ENCODE results near the gene FASTK.

The FASTK gene

DNA sequence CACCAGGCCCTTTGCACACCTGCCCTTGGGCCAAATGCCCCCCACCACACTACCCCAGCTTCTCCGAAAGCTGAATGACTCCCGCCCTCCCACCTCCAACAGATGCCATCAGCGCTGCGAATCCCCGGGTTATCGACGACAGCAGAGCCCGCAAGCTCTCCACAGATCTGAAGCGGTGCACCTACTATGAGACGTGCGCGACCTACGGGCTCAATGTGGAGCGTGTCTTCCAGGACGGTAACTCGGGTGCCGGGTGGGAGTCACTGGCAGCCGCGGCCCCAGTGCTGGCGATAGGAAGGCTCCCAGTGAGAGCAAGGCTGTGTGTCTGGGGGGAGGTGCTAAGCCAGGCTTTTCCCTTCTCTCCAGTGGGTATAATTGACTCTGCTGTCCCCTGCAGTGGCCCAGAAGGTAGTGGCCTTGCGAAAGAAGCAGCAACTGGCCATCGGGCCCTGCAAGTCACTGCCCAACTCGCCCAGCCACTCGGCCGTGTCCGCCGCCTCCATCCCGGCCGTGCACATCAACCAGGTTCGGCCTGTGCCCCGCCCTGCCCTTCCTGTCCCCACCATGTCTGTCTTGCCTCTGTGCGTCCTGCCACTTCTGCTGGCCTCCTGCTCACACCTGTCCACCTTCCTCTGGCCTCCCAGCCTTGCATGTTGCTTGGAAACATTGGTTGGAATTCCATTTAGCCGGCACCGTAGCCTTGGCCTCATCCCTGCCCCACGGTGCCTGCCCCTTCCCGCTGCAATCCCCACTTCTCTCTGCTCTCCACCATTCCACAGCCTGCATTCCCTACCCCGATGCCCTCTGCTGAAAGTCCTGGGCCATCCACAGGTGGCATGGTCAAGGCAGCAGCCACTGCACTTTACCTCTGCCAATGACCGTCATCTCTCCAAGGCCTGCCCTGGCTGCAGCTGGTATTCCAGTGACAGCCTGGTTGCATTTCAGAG is 37.8 kb upstream of the FASTK start:
- no peak for DNase-seq (ENCODE audit: low read depth, low spot score)

DNA sequence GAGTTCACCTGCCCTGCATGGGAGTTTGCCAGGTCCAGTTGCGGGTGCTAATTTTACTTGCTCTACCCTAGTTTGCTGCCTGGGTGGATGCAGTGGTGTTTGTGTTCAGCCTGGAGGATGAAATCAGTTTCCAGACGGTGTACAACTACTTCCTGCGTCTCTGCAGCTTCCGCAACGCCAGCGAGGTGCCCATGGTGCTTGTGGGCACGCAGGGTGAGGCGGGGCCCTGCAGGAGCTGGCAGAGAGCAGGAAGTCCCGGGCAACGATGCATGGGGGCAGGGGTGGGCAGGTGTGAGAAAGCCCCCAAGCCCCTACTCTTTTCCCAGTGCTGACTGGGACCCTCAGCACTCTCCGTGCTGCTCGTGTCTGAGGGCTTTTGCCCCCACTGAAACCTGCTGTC is 37.0 kb upstream of the FASTK start:
- DNase-seq (ENCODE audit: low read depth, low spot score), result no peak

DNA sequence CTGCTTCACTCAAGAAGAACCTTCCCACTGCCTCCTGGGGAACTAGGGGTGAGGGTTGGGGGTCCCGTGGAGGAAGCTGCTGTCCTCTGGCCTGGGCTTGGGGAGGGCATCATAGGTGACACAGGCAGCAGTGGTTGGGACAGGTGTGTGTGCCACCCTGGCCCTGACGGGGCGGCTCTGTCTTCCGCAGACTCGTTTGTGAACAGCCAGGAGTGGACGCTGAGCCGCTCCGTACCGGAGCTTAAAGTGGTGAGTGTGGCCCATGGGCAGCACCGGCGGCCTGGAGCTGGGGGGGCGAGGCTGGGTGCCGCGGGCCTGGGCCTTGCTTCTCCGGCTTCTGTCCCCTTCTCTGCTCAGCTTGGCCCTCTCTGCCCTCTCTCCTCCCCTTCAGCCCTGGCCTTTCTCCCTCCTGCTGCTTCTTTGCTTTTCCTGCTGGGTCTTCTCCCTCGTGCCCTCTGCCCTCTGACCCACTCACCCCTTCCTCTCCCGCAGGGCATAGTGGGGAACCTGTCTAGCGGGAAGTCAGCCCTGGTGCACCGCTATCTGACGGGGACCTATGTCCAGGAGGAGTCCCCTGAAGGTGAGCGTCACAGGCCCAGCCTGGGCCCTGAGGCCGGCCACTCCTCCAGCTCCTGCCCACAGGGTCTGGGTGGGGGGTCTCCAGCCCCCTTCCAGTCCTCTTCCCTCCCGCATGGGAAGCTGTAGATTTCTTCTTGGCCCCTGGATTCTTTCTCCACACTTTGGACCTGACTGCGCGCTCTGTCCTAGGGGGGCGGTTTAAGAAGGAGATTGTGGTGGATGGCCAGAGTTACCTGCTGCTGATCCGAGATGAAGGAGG is 36.2 kb upstream of the FASTK start:
- DNase-seq (ENCODE audit: low read depth, low spot score), result no peak

DNA sequence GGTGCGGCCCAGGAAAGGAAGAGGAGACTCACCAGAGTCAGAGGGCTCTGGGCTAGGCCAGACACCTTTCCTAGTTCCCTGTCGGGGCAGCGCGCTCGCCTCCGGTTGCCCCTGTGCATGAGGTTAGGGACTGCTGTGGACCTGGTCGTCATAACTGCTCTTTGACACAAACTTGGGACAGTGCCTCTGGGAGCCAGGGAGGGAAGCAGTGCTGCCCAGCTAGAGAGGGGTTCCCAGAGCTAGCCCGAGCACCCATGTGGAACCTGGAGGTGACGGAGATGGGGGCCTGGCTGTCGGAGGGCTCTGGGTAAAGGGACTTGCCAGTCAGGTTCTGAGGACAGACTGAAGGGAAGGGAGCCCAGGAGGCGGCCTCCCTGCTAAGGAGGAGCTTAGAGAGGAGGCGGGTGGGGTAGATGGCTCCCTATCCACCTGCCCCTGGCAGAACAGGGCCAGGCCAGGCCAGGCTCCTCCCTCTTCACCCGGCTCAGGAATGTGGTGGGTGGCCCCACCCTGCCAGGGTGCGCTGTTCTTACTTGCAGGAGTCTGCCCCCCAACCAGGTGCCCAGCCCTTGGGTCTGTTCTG is 35.3 kb upstream of the FASTK start:
- DNase-seq (ENCODE audit: low read depth, low spot score), result no peak

DNA sequence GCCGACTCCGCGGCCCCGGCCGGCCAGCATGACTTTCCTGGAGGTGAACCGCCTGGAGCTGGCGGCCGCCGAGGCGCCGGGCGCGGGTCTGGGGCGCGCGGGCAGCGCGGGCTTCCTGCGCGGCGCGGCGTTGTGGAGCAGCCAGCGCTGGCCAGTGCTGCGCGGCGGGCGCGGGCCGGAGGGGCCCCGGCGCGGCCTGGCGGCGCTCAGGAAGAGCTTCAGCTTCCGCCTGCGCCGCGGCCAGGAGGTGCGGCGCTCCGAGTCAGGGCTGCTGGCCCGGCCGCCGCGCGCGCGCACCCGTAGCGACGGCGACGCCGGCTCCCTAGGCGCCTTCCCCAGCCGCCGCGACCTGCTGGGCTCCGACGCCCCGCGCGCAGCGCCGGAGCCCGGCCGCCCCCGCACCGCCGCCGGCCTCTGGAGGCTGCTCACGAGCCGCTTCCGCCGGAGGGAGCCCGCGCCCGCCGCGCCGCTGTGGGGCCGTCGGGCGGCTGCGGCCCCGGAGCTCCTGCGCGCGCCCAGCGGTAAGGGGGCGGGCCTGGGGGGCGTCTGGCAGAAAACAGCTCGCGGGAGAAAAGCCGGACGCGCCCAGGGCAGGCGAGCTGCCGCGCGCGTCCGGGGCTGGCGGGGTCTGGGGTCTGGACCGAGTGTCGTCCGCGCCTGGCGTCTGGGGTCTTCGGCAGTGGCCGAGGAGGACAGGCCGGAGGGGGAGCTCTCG is 34.7 kb upstream of the FASTK start:
- no peak for DNase-seq (ENCODE audit: low read depth, low spot score)

DNA sequence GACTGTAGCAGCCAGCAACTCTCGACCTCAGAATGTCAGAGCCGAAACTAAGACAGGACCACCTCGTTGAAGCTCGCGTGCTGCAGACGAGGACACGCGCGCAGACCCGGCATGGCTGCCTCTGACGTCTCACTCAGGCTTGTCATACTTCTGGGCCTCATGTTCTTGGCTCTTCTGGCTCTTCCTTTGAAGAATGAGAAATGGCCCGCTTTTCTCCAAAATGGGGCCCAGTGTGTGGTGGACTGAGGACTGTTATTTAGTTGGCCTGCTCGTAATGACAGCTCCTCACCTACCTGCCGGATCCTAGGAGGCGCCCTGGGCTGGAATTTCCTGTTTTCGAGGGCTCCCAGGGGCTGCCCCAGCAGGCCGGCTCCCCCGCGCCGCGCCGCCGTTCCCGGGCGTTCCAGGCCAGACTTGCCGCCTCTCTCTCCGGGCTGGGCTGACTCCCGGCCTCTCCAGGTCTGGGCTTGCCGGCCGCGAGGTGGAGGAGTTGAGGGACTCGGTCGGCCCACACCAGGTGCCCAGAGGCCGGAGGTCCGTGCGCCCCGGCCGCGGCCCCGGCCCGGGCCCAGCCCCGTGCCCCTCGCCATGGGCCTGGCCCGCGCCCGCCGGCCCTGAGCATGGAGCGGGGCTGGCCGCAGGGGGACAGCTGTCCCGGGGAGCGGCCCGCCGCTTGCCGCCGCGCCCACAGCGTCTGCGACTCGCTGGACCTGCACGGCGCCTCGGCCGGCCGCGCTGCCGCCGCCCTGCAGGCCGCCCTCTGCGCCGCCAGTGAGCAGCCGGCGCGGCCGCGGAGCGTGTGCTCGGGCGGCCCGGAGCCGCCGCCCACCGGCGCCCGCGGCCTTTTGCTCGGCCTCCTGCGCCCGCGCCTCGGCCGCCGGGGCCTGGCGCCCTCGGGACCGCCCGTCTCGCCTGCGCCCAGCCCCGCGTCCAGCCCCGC is 33.8 kb upstream of the FASTK start:
- DNase-seq (ENCODE audit: low read depth, low spot score), result no peak

DNA sequence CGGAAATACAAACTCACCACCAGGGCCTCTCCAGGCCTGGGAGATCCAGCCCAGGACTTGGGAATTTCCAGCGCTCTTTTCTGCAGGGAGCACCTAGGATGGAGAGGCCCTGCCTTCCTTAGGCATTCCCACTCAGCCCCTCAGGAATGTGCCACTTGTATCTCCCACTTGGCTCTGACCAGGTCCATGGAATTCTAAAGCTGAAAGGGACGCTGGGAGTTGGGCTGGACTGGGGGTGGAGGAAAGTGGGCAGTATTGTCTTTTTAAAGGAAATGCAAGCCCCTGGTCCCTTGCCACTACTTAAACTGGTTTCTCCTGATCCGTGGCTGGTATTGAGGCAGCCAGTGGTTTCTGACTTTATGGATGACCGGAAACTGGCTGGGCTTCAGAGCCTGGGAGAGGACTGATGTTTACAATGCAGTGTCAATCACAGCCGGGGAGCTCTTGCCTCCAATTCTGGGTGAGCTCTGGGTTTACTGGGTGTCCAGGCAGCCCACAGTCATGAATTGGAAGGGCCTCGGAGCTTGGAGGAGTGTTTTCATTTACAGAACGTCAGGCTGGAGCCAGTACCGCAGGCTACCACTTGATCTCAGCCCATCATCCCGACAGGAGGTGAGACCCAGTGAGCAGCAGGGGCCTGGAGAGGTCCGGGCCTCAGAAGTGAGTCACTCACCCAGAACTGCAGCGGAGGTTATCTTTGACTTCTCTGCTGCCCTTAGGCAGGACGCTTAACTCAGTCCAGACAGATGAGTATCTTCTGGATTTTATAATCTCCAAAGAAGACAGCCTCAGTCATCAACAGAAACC is 32.9 kb upstream of the FASTK start:
- peak; percentile 26 for DNase-seq (ENCODE audit: low read depth, low spot score)

DNA sequence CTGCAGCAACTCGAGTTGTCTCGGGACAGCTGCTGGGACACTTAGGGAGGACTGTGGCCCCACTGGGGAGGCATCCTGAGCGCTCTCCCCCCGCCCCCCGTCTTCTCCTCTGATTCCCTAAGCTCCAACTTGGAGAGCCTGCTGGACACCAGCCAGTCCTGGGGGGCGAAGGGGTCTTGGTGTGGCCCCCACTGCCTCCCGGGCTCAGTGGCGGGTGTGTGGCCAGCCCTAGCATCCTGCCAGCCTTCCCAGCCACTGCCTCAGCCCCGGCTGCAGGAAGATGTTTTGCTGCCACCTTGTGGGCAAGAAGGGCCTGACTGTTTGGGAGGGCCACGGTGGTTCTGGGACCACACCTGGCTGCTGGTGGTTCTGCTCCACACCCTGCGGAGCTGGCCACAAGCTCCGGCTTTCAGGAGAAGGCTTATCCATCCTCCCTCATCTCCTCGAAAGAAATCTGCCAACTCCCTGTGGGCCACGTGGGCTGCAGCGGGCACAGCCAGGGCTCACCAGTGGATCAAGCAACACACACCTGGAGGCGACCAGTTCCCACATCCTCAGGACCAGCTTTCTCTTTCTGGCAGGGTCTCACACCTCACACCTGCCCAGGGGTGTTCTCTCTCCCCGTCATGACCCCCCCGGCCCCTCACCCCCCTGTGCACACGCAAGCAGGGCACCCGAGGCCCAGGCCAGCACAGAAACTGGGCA is 30.5 kb upstream of the FASTK start:
- DNase-seq (ENCODE audit: low read depth, low spot score), result no peak

DNA sequence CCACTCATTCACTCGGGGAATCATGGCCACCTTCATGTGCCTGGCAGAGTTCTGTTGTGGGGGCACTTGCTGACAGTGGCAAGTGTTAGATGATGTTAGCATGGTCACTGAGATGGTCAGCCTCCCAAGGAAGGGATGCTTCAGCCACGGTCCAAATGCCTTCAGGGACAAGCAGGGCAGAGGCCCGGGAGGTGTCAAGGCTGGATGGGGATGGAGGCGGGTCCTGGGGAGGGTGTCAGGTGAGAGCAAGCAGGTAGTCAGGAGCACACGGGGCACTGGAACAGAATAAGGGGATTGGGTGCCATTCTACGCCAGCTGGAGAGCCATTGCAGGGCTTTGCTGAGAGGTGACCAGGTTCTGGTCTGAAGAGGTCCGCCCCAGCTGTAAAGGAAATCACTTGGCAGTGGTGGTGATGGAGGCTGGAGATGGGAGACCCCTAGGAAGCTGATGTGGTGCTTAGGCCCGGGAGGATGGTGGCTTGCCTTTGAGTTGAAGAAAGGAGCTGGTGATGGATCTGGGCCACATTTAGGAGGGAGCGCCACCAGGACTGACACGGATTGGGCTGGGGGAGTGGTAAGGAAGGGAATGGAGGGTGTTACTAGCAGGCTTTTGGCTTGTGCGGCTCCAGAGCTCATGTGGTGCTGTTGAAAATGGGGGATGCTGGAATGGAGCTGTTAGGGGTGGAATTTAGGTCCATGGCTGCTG is 29.8 kb upstream of the FASTK start:
- no peak for DNase-seq (ENCODE audit: low read depth, low spot score)

DNA sequence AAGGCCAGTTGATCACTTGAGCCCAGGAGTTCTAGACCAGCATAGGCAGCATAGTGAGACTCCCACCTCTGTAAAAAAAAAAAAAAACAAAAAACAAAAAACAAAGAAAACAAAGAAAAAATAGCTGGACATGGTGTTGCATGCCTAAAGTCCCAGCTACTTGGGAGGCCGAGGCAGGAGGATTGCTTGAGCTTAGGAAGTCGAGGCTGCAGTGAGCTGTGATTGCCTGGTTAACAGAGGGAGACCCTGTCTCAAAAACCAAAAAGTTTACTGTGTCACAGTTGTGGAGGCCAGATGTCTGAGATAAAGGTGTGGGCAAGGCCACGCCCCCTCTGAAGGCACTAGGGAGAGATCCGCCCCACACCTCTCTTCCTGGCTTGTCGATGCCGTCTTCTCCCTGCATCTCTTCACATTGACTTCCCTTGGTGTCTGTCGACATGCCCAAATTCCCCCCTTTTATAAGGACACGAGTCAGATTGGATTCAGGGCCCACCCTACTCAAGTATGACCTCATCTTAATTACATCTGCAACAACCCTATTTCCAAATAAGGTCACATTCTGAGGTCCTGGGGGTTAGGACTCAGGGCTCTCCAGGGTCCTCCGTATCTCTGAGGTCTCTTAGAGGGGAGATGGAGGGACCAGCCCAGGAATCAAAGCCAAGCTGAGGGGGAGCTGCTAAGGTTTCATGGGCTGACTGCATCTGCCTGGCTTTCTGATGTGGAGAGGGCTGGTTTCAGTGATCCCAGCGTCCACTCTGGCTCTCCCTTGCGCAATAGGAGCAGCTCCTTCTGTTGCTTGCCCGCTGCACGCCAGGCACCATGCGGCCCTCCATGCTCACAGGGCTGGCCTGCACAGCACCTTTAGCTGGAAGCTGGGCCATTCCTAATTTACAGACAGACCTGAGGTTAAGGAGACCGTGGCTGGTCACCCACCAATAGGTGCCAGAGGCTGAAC is 28.8 kb upstream of the FASTK start:
- no peak for DNase-seq (ENCODE audit: low read depth, low spot score)

DNA sequence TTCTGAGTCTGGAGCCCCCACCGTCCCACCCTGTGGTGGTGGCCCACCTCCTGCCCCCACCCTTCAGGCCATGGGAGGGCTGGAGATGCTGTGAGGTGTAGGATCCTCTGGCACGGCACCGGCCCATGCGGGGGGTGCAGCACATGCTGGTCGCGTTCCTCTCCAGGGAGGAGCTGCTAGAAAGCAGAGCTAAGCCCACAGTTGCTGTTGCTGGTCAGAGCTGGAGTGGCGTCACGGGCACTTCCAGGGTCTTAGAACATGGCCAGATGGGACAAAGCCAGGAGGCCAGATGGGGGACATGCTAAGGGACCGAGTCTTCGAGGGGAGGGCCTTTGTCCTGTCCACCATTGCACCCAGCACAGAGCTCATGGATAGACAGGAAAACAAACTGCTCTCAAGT is 27.3 kb upstream of the FASTK start:
- DNase-seq (ENCODE audit: low read depth, low spot score), result no peak

DNA sequence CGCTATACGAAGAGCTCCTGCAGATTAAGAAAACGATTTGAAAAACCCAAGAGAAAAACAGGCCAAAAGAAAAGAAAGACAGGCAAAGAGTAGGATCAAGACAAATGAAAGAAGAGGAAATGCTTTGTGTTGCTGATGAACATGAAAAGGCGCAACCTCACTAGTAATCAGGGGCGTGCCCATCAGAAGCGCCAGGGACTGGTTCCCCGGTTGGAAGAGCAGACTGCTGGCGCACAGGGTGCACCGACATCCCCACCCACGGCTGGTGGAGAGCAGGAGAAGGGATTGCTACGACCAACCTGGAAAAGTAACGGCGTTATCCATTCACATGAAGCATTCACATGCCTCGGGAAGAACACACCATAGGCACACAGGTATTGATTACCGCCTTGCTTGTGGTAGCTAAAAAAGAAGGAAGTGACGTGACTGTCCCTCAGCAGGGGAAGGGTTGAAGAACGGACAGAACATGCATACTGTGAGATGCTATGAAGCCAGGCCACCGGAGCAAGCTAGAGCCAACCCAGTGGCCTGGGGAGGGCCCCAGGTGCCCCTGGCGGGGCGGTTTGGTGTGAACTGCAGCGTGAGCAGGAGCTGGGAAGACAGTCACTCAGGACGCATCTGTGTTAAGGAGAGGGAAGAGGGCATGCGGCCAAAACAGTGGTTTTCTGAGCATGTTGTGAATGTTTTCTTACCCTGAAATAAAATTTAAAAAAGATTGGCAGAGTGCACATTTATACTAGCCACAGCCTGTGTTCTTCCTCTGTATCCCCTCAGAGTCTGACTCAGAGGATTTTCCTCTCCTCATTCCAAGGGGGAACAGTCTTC is 24.0 kb upstream of the FASTK start:
- no peak for DNase-seq (ENCODE audit: low read depth, low spot score)

DNA sequence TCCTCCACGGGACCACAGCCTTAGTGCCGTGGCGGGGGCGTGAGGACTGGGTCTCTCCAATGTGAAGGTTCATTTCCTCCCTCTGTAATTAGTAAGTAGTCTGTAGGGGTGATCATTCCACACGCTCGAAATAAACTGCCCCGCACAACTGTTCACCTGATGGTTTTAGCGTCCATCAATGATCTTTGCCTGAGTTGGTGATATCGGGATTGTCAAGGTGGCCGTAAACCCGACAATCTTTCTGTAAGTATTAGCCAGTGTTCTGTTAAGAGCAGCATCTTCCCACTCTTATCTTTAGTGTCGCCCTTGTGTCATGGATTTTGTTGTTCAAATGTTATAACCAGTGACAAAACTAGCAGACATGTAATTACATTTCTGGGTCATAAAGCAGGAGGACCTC is 23.4 kb upstream of the FASTK start:
- DNase-seq (ENCODE audit: low read depth, low spot score), result no peak

DNA sequence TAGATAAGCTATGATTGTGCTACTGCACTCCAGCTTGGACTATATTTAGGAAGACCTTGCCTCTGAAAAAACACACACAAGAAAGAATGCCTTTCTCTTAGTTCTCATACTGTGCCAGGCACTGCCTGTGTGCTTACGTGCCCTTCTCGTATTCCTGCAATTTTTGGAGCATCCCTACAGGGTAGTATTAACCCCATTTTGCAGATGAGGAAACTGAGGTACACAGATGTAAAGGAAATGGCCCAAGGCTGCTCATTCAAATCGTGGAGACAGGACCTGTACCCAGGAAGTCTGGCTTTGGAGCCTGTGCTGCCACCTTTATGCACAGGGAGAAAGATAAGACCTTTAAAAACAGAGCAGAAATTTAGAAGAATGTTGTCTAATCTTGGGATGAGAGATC is 22.4 kb upstream of the FASTK start:
- DNase-seq (ENCODE audit: low read depth, low spot score), result no peak

DNA sequence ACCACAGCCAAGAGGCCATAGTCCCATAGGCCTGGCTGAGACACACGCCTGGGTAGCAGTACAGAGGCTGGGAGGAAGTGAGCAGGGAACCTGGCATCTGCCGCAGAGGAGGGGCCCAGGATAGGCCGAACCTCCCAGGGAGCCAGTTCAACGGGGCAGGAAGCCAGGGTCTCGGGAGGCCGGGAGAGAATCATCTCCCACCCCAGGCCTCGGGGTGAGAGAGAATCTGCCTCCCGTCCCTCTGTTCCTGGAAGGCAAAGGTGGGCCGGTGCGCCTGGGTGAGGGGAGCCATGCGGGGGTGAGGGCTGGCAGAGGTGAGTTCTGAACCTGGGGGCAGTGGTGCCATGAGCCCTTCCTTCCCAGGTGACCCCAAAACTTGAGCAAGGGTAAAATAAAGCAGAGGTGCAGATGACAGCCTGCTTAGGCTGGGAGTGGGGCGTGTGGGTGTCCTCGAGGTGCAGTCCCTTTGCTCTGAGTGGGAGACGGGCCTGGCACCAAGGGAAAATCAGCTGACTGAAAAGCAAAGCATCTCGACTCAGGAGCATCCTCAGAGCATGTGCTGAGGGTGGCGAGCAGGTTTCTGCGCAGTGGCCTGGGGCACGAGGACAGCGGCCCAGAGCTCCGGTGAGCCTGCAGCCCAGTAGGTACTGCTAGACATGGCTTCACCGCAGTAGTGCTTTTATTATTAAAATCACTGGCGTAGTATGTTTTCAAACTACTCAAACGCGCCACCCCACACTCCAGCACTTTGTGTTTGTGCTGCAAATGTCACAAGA is 21.2 kb upstream of the FASTK start:
- no peak for DNase-seq (ENCODE audit: low read depth, low spot score)

DNA sequence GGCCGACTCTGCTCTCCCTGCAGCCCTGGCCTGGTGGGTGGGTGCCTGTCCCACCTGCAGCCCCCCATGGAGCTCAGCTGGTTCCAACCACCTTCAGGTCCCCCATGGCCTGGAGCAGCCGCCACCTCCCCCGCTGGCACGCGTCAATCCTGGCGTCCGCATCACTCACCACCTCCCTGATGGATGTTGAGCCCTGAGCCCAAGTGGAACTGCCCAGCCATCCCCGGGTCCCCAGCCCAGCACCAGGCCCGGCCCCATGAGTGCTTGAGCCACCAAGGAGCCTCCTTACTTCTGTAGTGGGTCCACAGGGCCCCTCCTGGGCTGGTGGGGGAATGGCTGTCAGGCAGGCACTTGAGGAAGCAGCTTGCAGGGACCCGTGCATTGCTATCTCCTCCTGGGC is 20.3 kb upstream of the FASTK start:
- no peak for DNase-seq (ENCODE audit: low read depth, low spot score)
